K562 (cell line): ENCODE results near the gene IPPK. TPM values are rescaled to one million over a fixed set of nuclear protein-coding genes. Genes with fewer than 3 reads are reported as not detected.

Experiments used
- ATAC-seq: fragments of 200-7000 bp; cut with Tn5 transposase; 3 replicates; pipeline ENCODE4 v1.9.1; 2020; ENCODE audit warnings: moderate library complexity
- BruUV-seq: library from RNA; stranded (reverse); fragments of 400-500 nt; replicated peaks from 2 replicates; lab custom pipeline; 2021; lab: Mats Ljungman, UMichigan
- CTCF ChIA-PET: fragments of 300-600 bp; formaldehyde crosslinking; extraction: SDS; loops from one replicate; lab custom pipeline; 2021; ENCODE audit warnings: low intra/inter-chr PET ratio; lab: Yijun Ruan, JAX
- POLR2A ChIA-PET: fragments of 300-600, 350-650 bp; sonication (Branson Sonifier 250); formaldehyde crosslinking; extraction: SDS; loops from one replicate; lab custom pipeline; 2021; ENCODE audit warnings: antibody characterized with exemption, inconsistent platforms; lab: Yijun Ruan, JAX
- DNase-seq, 4 experiments: peaks; one replicate each; pipeline versions ENCODE4 v3.0.0 to v3.0.0-alpha.2; 2011 to 2018; ENCODE audit warnings: low spot score in 3 of 4, mixed read lengths in 3 of 4; ENCODE audit errors: extremely low read depth in 1 of 4
- FAIRE-seq: peaks from 2 replicates; lab custom pipeline; 2011; peaks lifted over from hg19 to GRCh38; lab: Jason Lieb, UNC
- H2AFZ ChIP-seq: 2 replicates; pipeline ENCODE4 v1.6.0; 2011; ENCODE audit warnings: low read depth, low read length, control low read depth, inconsistent platforms
- H3K27ac ChIP-seq: fragments of 200-600 bp; 3 replicates; pipeline ENCODE4 v1.8.0; 2011; ENCODE audit warnings: low read depth, mild to moderate bottlenecking, control low read depth, inconsistent platforms, low read length, moderate library complexity, mixed read lengths; ENCODE audit errors: extremely low read depth
- H3K27me3 ChIP-seq, 2 experiments: fragments of 300-600 bp in 1 of 2; 2 replicates in 1 of 2; 3 replicates in 1 of 2; pipeline versions ENCODE4 v1.6.0 to v1.8.0; 2011; ENCODE audit warnings: inconsistent platforms in 2 of 2, low read length in 2 of 2, mild to moderate bottlenecking in 1 of 2, mixed read lengths in 1 of 2, moderate library complexity in 1 of 2; ENCODE audit not compliant: control insufficient read depth in 2 of 2, insufficient read depth in 2 of 2
- H3K36me3 ChIP-seq: fragments of 300-600 bp; 3 replicates; pipeline ENCODE4 v1.8.0; 2011; ENCODE audit warnings: mild to moderate bottlenecking, low read length, inconsistent platforms; ENCODE audit not compliant: control insufficient read depth, insufficient read depth
- H3K4me1 ChIP-seq, 2 experiments: fragments of 200-600 bp in 1 of 2; replicated peaks in 1 of 2; 2 replicates in 1 of 2; 3 replicates in 1 of 2; pipeline versions ENCODE4 v1.5.1 to v1.8.0; 2011; ENCODE audit warnings: inconsistent platforms in 2 of 2, low read length in 2 of 2, mild to moderate bottlenecking in 1 of 2, mixed read lengths in 1 of 2, moderate library complexity in 1 of 2; ENCODE audit not compliant: control insufficient read depth in 2 of 2, insufficient read depth in 2 of 2
- H3K4me2 ChIP-seq: 2 replicates; pipeline ENCODE4 v1.6.1; 2011; ENCODE audit warnings: low read length, control low read depth, inconsistent platforms, mixed read lengths; ENCODE audit not compliant: insufficient read depth
- H3K4me3 ChIP-seq: fragments of 200-600 bp; sonication (generic), shearing (Covaris generic); 2 replicates; pipeline ENCODE4 v1.5.1; 2016; ENCODE audit warnings: control low read depth, inconsistent platforms
- H3K79me2 ChIP-seq: fragments of 200-600 bp; 3 replicates; pipeline ENCODE4 v1.8.0; 2011; ENCODE audit warnings: low read length, inconsistent platforms; ENCODE audit not compliant: control insufficient read depth, insufficient read depth
- H3K9ac ChIP-seq, 2 experiments: 2 replicates each; pipeline versions ENCODE4 v1.6.0 to v1.6.1; 2011; ENCODE audit warnings: low read depth in 2 of 2, low read length in 2 of 2, control low read depth in 1 of 2, inconsistent platforms in 1 of 2, mild to moderate bottlenecking in 1 of 2, mixed read lengths in 1 of 2; ENCODE audit not compliant: insufficient read depth in 1 of 2
- H3K9me1 ChIP-seq: one replicate; pipeline ENCODE4 v1.6.0; 2011; ENCODE audit warnings: inconsistent platforms, mild to moderate bottlenecking, low read length, moderate library complexity; ENCODE audit not compliant: control insufficient read depth, insufficient read depth
- H3K9me3 ChIP-seq: replicated peaks from 2 replicates; pipeline ENCODE4 v1.5.1; 2011; ENCODE audit warnings: low read depth, low read length, inconsistent platforms; ENCODE audit not compliant: control insufficient read depth, insufficient read depth
- H4K20me1 ChIP-seq: replicated peaks from 2 replicates; pipeline ENCODE4 v1.6.1; 2011; ENCODE audit warnings: low read length, inconsistent platforms, mixed read lengths; ENCODE audit not compliant: control insufficient read depth, insufficient read depth
- BMI1 ChIP-seq: fragments of 150-350 bp; IDR thresholded peaks from 2 replicates; pipeline ENCODE4 v1.6.1; 2014; ENCODE audit warnings: low read length
- NCOA2 ChIP-seq, 2 experiments: fragments of 450-650 bp; IDR thresholded peaks; 2 replicates each; pipeline ENCODE4 v1.6.1; 2018; ENCODE audit warnings: mild to moderate bottlenecking in 2 of 2, moderate library complexity in 1 of 2; ENCODE audit not compliant: partially characterized antibody in 2 of 2
- RFX5 ChIP-seq: IDR thresholded peaks from 2 replicates; pipeline ENCODE4 v1.6.1; 2011; ENCODE audit warnings: low read depth, mild to moderate bottlenecking, improper control_type of control experiment, low read length
- SRF ChIP-seq, 2 experiments: fragments of 250-450, 450-650 bp in 1 of 2; sonication (Bioruptor Pico) in 1 of 2; sonication (generic) in 1 of 2; formaldehyde crosslinking; IDR thresholded peaks; 2 replicates each; pipeline versions ENCODE4 v1.5.0 to v1.5.1; 2020 to 2022; ENCODE audit warnings: mild to moderate bottlenecking in 1 of 2, missing genetic modification reagents in 1 of 2
- STAT5A ChIP-seq: IDR thresholded peaks from 2 replicates; pipeline ENCODE4 v1.6.1; 2012; ENCODE audit warnings: low read length, inconsistent platforms, borderline replicate concordance
- ZNF232 ChIP-seq: sonication (generic); formaldehyde crosslinking; IDR thresholded peaks from 2 replicates; pipeline ENCODE4 v1.8.0; 2022; ENCODE audit warnings: mild to moderate bottlenecking, missing genetic modification reagents
- WGBS: fragments of 100-300 bp; shearing (Covaris generic); methylation state at CpG from one replicate; pipeline ENCODE4 v1.1.6; 2016; ENCODE audit warnings: low coverage, mixed read lengths; ENCODE audit not compliant: insufficient coverage; ENCODE audit errors: missing lambda C conversion rate; 5-methylcytosine and 5-hydroxymethylcytosine counted together
- in situ Hi-C: fragments of 300-500 bp; cut with MboI; formaldehyde crosslinking; loops from 4 replicates; pipeline ENCODE4 v1.15.0; 2018; ENCODE audit warnings: inconsistent platforms, mixed read lengths
- intact Hi-C: fragments of 100-400 bp; cut with micrococcal nuclease; formaldehyde crosslinking; loops from 2 replicates; pipeline ENCODE4 v1.14.2; 2022
- polyA plus RNA-seq, 8 experiments: library from polyadenylated mRNA; depleted of rRNA in 4 of 8; stranded (reverse) in 5 of 8; unstranded in 3 of 8; fragments of >200 nt; fragmentation: Nextera tagmentation in 2 of 8; fragmentation: Illumina TruSeq in 1 of 8; extraction: Ambion mirVana in 2 of 8; extraction: Trizol in 1 of 8; gene quantifications; 2 replicates each; pipeline versions ENCODE4 v1.2.1 to v1.2.3, GENCODE V29; 2011 to 2014; ENCODE audit warnings: inconsistent platforms in 1 of 8, missing spikeins in 1 of 8
- total RNA-seq, 7 experiments: library from RNA; depleted of rRNA in 6 of 7; stranded (reverse); fragments of >200 nt in 6 of 7; fragmentation: Illumina TruSeq in 2 of 7; extraction: Trizol in 2 of 7; gene quantifications; 2 replicates each; pipeline versions ENCODE4 v1.2.1 to v1.2.3, GENCODE V29; 2011 to 2021; ENCODE audit warnings: low replicate concordance in 1 of 7

Gene IPPK
- total and polyA plus RNA-seq, 9 of the 15 experiments (the other 6 are each of a cell fraction or from before 2014, with no cell fraction given) = 3.1 to 22.2 (median 11.2) TPM

DNA sequence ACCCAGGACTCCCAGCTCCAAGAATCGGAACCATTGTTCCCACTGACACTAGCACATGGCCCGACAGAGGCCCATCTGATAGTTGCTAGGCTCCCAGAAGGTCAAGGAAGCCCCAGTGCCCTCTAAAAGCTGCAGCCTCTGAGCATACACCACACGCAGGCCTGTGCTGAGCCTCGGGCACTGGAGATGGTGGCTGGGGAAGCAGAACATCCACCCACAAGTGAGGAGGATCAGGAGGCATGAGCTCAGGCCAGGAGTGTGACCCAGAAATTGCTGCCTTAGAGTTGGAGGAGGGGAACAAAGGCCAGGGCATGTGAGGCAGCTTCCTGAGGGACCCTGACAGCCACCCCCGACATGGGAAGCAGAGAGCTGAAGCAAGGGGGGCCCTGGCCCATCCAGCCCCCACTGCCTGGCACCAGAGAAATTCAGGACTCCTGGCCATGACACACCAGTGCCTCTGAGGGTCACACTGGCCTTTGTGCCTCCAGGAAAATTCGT, 21.4 kb downstream of the IPPK start:
- ChIA-PET POLR2A (interaction anchor here (0.6 to 1.0 kb wide), 4 partner anchors 12 to 360 kb away, joined by 3 to 4 read pairs (median 3); no protein-coding TSS in a partner anchor), CTCF (no interaction called here)
- FAIRE-seq (no peak), ATAC-seq (no peak), DNase-seq (no peak)
- Histone ChIP-seq H3K4me1 (no peaks in the 10 kb centered on the region; a peak in 1 of 5 replicates), H3K9me1 (no peaks in the 10 kb centered on the region), H3K36me3 (peaks cover 72% of the 10 kb centered on the region), H2AFZ (no peak overlapping the region), H3K4me3 (no peak overlapping the region), H3K79me2 (no peaks in the 10 kb centered on the region), H3K27ac (no peak overlapping the region), H3K9ac (peak overlapping the region in 1 of 2 experiments; percentile 51; a peak in 2 of 4 replicates), H3K4me2 (no peak overlapping the region), H3K9me3 (no peaks in the 10 kb centered on the region), H3K27me3 (no peaks in the 10 kb centered on the region), H4K20me1 (no peaks in the 10 kb centered on the region)
- no TSS peak for BruUV-seq
- WGBS = 72% methylated on average over 6 of the region's 6 CpGs
- intact Hi-C loops (loop anchor here (5.0 kb wide), 1 partner anchor 59 kb away; no protein-coding TSS in a partner anchor), in situ Hi-C loops (no loop called here)
- TF ChIP-seq RFX5 (no peak), NCOA2 (IDR thresholded peaks at IDR 0.05; ENCODE audit: partially characterized antibody in 2 of 2) (no peak)

DNA sequence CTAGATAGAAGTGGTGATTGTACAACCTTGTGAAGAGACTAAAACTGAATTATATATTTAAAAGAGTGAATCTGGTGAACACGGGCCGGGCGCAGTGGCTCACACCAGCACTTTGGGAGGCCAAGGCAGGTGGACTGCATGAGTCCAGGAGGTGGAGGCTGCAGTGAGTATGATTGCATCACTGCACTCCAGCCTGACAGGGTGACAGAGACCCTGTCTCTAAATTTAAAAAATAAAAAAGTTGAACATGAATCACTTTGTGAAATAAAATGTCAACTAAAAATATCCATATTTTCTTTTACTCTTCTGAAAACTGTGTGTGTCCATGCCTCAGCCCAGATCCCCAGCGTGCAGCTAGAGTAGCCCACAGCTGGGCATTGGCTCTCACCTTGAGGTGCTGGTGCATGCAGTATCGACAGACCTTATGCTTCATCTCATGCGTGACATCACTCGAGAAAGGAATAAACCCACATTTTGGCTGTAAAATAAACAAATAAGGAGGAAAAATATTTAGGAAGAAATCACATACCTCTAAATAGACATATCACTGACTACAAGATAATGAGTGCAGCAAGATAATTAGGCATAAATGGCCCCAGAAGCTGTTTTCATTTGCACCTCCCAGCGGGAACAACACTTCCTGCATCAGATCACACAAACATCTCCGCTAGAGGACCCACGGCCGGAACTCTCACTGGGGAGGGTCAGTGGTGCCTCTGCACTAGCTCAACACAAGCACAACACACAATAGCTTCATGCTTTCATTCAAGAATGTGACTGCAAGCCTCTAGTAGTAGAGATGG, 22.1 kb downstream of the IPPK start:
- no peaks in the 10 kb centered on the region for H4K20me1 ChIP-seq
- H3K27me3 ChIP-seq = no peaks in the 10 kb centered on the region
- H3K9ac ChIP-seq = no peak overlapping the region
- POLR2A ChIA-PET = interaction anchor here (0.6 kb wide), 1 partner anchor 13 kb away, joined by 4 read pairs; no protein-coding TSS in a partner anchor
- intact Hi-C loops (loop anchor here (5.0 kb wide), 1 partner anchor 59 kb away; no protein-coding TSS in a partner anchor), in situ Hi-C loops (no loop called here)
- H3K4me2 ChIP-seq = no peak overlapping the region
- H3K9me3 ChIP-seq = no peaks in the 10 kb centered on the region
- DNase-seq (no peak), ATAC-seq (no peak), FAIRE-seq (no peak)
- no peaks in the 10 kb centered on the region for H3K9me1 ChIP-seq
- H3K27ac ChIP-seq = no peak overlapping the region
- peaks cover 73% of the 10 kb centered on the region for H3K36me3 ChIP-seq
- 97% methylated on average over 11 of the region's 11 CpGs for WGBS
- no peaks in the 10 kb centered on the region for H3K79me2 ChIP-seq
- H3K4me1 ChIP-seq = no peaks in the 10 kb centered on the region; a peak in 1 of 5 replicates
- BruUV-seq = no TSS peak
- CTCF ChIA-PET = no interaction called here
- no peak overlapping the region for H2AFZ ChIP-seq
- no peak overlapping the region for H3K4me3 ChIP-seq
- TF ChIP-seq STAT5A (no peak), SRF (CRISPR knock-in tag; IDR thresholded peaks at IDR 0.05) (no peak), ZNF232 (CRISPR knock-in tag) (no peak), BMI1 (no peak)
